H1 (cell line): ENCODE data around the gene LEO1. TPM values are rescaled to one million over a fixed set of nuclear protein-coding genes. Genes with fewer than 3 reads are reported as not detected.

Experiments used
- CHD1 ChIP-seq: IDR thresholded peaks from 2 replicates; pipeline ENCODE4 v1.6.1; 2012; ENCODE audit warnings: low read depth, low read length, improper control_type of control experiment
- CREB1 ChIP-seq: IDR thresholded peaks from 2 replicates; pipeline ENCODE4 v1.6.1; 2012; ENCODE audit warnings: inconsistent platforms
- POLR2A ChIP-seq, 2 experiments: IDR thresholded peaks; 1 replicate in 1 of 2; 2 replicates in 1 of 2; pipeline ENCODE4 v1.6.1; 2011; ENCODE audit warnings: low read depth in 2 of 2, low read length in 2 of 2, mild to moderate bottlenecking in 2 of 2; ENCODE audit errors: control extremely low read depth in 1 of 2
- POLR2AphosphoS5 ChIP-seq: IDR thresholded peaks from 2 replicates; pipeline ENCODE4 v1.6.1; 2011; ENCODE audit warnings: low read depth, low read length
- polyA plus RNA-seq, 7 experiments: library from polyadenylated mRNA; depleted of rRNA in 3 of 7; stranded (reverse) in 5 of 7; unstranded in 2 of 7; fragments of >200 nt in 5 of 7; fragments of 200-250 nt in 2 of 7; gene quantifications; 1 replicate in 5 of 7; 2 replicates in 1 of 7; 4 replicates in 1 of 7; pipeline versions ENCODE4 v1.2.1 to v1.2.3, GENCODE V29; 2011 to 2013; ENCODE audit warnings: missing spikeins in 2 of 7, mixed read lengths in 2 of 7
- total RNA-seq: library from RNA; stranded (reverse); fragmentation: NEBNext Ultra II Directional; extraction: Animal tissue kit (Norgen Biotek cat#: 25700); gene quantifications from 2 replicates; pipeline ENCODE4 v1.2.1, GENCODE V29; 2021
- TF ChIP-seq, protein P1 (sequence below): fragments of 300-600 bp; sonication (generic); IDR thresholded peaks from 2 replicates; pipeline ENCODE4 v1.7.1; 2012; ENCODE audit warnings: low read length, moderate library complexity, mild to moderate bottlenecking, inconsistent platforms; ENCODE audit not compliant: insufficient replicate concordance
- TF ChIP-seq, protein P2 (sequence below): IDR thresholded peaks from 2 replicates; pipeline ENCODE4 v1.6.1; 2011; ENCODE audit warnings: low read depth, mild to moderate bottlenecking, low read length; ENCODE audit not compliant: insufficient read depth
- TF ChIP-seq, protein P3 (sequence below): IDR thresholded peaks from 2 replicates; pipeline ENCODE4 v1.6.1; 2012; ENCODE audit warnings: inconsistent platforms
- TF ChIP-seq, protein P4 (sequence below): IDR thresholded peaks from 2 replicates; pipeline ENCODE4 v1.6.1; 2012; ENCODE audit warnings: low read length, inconsistent platforms

LEO1 gene
- total and polyA plus RNA-seq, 2 of the 8 experiments (the other 6 are each of a cell fraction or from before 2014, with no cell fraction given), result 1.6 to 27.4 TPM

DNA sequence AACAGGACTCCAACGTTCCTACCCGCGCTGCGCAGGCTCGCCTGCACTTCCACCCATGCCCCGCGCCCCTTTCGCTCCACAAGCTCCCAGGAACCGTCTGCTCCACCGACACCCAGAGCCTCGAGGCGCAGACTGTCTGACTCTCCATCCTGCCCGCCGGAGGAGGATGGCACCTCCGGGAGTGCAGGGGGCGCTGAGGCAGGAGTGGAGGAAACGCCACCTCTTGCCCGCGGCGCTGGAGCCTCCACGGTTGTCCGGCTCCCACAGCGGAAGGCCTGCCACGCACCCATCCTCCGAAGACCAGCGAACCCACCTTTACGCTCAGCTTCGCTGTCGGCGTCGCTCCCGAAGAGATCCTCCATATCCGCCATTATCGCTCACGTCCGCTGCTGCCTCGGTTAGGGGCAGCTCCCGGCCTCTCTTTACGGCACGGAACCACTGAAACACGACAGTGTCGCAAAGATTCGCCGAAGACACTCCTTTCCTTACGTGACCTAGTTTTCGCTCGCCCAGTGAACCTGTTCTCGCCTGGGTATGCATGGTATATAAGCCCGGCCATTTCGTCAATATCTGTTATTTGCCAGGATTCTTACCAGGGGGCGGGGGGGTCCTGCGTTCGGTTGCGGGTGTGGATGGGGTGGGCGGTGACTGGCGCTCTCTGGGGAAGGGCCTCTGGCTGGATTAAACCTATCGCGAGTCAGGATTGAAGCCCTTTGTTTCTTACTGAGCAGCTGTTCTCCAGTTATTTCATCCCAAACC lies at the start of gene LEO1 (continued):
- TF ChIP-seq, protein P1, sequence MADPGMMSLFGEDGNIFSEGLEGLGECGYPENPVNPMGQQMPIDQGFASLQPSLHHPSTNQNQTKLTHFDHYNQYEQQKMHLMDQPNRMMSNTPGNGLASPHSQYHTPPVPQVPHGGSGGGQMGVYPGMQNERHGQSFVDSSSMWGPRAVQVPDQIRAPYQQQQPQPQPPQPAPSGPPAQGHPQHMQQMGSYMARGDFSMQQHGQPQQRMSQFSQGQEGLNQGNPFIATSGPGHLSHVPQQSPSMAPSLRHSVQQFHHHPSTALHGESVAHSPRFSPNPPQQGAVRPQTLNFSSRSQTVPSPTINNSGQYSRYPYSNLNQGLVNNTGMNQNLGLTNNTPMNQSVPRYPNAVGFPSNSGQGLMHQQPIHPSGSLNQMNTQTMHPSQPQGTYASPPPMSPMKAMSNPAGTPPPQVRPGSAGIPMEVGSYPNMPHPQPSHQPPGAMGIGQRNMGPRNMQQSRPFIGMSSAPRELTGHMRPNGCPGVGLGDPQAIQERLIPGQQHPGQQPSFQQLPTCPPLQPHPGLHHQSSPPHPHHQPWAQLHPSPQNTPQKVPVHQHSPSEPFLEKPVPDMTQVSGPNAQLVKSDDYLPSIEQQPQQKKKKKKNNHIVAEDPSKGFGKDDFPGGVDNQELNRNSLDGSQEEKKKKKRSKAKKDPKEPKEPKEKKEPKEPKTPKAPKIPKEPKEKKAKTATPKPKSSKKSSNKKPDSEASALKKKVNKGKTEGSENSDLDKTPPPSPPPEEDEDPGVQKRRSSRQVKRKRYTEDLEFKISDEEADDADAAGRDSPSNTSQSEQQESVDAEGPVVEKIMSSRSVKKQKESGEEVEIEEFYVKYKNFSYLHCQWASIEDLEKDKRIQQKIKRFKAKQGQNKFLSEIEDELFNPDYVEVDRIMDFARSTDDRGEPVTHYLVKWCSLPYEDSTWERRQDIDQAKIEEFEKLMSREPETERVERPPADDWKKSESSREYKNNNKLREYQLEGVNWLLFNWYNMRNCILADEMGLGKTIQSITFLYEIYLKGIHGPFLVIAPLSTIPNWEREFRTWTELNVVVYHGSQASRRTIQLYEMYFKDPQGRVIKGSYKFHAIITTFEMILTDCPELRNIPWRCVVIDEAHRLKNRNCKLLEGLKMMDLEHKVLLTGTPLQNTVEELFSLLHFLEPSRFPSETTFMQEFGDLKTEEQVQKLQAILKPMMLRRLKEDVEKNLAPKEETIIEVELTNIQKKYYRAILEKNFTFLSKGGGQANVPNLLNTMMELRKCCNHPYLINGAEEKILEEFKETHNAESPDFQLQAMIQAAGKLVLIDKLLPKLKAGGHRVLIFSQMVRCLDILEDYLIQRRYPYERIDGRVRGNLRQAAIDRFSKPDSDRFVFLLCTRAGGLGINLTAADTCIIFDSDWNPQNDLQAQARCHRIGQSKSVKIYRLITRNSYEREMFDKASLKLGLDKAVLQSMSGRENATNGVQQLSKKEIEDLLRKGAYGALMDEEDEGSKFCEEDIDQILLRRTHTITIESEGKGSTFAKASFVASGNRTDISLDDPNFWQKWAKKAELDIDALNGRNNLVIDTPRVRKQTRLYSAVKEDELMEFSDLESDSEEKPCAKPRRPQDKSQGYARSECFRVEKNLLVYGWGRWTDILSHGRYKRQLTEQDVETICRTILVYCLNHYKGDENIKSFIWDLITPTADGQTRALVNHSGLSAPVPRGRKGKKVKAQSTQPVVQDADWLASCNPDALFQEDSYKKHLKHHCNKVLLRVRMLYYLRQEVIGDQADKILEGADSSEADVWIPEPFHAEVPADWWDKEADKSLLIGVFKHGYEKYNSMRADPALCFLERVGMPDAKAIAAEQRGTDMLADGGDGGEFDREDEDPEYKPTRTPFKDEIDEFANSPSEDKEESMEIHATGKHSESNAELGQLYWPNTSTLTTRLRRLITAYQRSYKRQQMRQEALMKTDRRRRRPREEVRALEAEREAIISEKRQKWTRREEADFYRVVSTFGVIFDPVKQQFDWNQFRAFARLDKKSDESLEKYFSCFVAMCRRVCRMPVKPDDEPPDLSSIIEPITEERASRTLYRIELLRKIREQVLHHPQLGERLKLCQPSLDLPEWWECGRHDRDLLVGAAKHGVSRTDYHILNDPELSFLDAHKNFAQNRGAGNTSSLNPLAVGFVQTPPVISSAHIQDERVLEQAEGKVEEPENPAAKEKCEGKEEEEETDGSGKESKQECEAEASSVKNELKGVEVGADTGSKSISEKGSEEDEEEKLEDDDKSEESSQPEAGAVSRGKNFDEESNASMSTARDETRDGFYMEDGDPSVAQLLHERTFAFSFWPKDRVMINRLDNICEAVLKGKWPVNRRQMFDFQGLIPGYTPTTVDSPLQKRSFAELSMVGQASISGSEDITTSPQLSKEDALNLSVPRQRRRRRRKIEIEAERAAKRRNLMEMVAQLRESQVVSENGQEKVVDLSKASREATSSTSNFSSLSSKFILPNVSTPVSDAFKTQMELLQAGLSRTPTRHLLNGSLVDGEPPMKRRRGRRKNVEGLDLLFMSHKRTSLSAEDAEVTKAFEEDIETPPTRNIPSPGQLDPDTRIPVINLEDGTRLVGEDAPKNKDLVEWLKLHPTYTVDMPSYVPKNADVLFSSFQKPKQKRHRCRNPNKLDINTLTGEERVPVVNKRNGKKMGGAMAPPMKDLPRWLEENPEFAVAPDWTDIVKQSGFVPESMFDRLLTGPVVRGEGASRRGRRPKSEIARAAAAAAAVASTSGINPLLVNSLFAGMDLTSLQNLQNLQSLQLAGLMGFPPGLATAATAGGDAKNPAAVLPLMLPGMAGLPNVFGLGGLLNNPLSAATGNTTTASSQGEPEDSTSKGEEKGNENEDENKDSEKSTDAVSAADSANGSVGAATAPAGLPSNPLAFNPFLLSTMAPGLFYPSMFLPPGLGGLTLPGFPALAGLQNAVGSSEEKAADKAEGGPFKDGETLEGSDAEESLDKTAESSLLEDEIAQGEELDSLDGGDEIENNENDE, result no peak
- TF ChIP-seq POLR2AphosphoS5 (peak; percentile 83), CREB1 (peak; percentile 78), POLR2A (IDR thresholded peaks at IDR 0.05; ENCODE audit: control extremely low read depth in 1 of 2, low read depth in 2 of 2, low read length in 2 of 2) (peak; percentile 74 to 86), CHD1 (no peak)
- TF ChIP-seq, protein P2, sequence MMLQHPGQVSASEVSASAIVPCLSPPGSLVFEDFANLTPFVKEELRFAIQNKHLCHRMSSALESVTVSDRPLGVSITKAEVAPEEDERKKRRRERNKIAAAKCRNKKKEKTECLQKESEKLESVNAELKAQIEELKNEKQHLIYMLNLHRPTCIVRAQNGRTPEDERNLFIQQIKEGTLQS, result peak; percentile 93
- TF ChIP-seq, protein P3, sequence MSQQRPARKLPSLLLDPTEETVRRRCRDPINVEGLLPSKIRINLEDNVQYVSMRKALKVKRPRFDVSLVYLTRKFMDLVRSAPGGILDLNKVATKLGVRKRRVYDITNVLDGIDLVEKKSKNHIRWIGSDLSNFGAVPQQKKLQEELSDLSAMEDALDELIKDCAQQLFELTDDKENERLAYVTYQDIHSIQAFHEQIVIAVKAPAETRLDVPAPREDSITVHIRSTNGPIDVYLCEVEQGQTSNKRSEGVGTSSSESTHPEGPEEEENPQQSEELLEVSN, result no peak
- TF ChIP-seq, protein P4, sequence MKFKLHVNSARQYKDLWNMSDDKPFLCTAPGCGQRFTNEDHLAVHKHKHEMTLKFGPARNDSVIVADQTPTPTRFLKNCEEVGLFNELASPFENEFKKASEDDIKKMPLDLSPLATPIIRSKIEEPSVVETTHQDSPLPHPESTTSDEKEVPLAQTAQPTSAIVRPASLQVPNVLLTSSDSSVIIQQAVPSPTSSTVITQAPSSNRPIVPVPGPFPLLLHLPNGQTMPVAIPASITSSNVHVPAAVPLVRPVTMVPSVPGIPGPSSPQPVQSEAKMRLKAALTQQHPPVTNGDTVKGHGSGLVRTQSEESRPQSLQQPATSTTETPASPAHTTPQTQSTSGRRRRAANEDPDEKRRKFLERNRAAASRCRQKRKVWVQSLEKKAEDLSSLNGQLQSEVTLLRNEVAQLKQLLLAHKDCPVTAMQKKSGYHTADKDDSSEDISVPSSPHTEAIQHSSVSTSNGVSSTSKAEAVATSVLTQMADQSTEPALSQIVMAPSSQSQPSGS, result peak; percentile 32; the same call in 1 of the 2 replicates
